HG02943 (cell line): Measurements from ENCODE around the gene ADGRE1.
"Not testable (repeated sequence)": the region's sequence is repeated elsewhere in the genome, so short reads cannot be mapped to it uniquely, and the experiment has no call there.

Source experiments
- ATAC-seq: cut with Tn5 transposase; IDR thresholded peaks from one replicate; pipeline ENCODE4 v1.9.1; 2021; ENCODE audit warnings: mild to moderate bottlenecking, low read depth, moderate library complexity; ENCODE audit not compliant: unreplicated experiment

Gene ADGRE1

GRCh38 chr19:6887316-6887715 lies at the start of gene ADGRE1:
ADGRE1 (plus strand) TSS chr19:6887579; CDS start chr19:6887609, 30 bp downstream.
- ATAC-seq: no peak

- ATAC-seq: no peak
Measured at GRCh38 chr19:6838062-6838655, 49.2 kb upstream of the ADGRE1 start.

- no peak for ATAC-seq
Measured at GRCh38 chr19:6842871-6843607, 44.3 kb upstream of the ADGRE1 start.

- ATAC-seq: no peak
Measured at GRCh38 chr19:6847828-6848200, 39.6 kb upstream of the ADGRE1 start.

GRCh38 chr19:6848986-6849385 lies 38.4 kb upstream of the ADGRE1 start:
- no peak for ATAC-seq

- no peak for ATAC-seq
Measured at GRCh38 chr19:6849876-6850275, 37.5 kb upstream of the ADGRE1 start.

GRCh38 chr19:6851359-6851758 lies 36.0 kb upstream of the ADGRE1 start:
- no peak for ATAC-seq

GRCh38 chr19:6852001-6852400 lies 35.4 kb upstream of the ADGRE1 start:
- ATAC-seq: no peak

GRCh38 chr19:6853868-6854267 lies 33.5 kb upstream of the ADGRE1 start:
- ATAC-seq: no peak

GRCh38 chr19:6854758-6855157 lies 32.6 kb upstream of the ADGRE1 start:
- ATAC-seq: no peak

GRCh38 chr19:6856749-6857372 lies 30.5 kb upstream of the ADGRE1 start:
- ATAC-seq: no peak

GRCh38 chr19:6861683-6862286 lies 25.6 kb upstream of the ADGRE1 start:
- no peak for ATAC-seq

- ATAC-seq: no peak
Measured at GRCh38 chr19:6862673-6863078, 24.7 kb upstream of the ADGRE1 start.

GRCh38 chr19:6864325-6864940 lies 22.9 kb upstream of the ADGRE1 start:
- no peak for ATAC-seq

- no peak for ATAC-seq
Measured at GRCh38 chr19:6865849-6866248, 21.5 kb upstream of the ADGRE1 start.

- ATAC-seq: no peak
Measured at GRCh38 chr19:6866741-6867151, 20.6 kb upstream of the ADGRE1 start.

- ATAC-seq: no peak
Measured at GRCh38 chr19:6868351-6868750, 19.0 kb upstream of the ADGRE1 start.

- ATAC-seq: not testable (repeated sequence)
Measured at GRCh38 chr19:6869151-6869882, 18.1 kb upstream of the ADGRE1 start.

GRCh38 chr19:6873708-6874431 lies 13.5 kb upstream of the ADGRE1 start:
- no peak for ATAC-seq

- ATAC-seq: no peak
Measured at GRCh38 chr19:6875218-6875617, 12.2 kb upstream of the ADGRE1 start.
